ENCODE measurements around the gene C2orf69. TPM values are rescaled to one million over a fixed set of nuclear protein-coding genes. Genes with fewer than 3 reads are reported as not detected.

C2orf69 gene
- total and polyA plus RNA-seq, 2 of the 13 experiments (the other 11 are each of a cell fraction or from before 2014, with no cell fraction given) = 4.8 to 19.3 TPM

- Histone ChIP-seq H3K27ac (ENCODE audit: extremely low read length, insufficient read depth, low read length) (no peak overlapping the region), H3K79me2 (ENCODE audit: insufficient read depth, low read length) (no peaks in the 10 kb centered on the region), H3K4me3 (replicated peaks in 1 of 3; ENCODE audit: insufficient read depth in 1 of 3, low read depth in 2 of 3, low read length in 3 of 3) (no peak overlapping the region), H2AFZ (ENCODE audit: low read length) (no peak overlapping the region), H3K36me3 (replicated peaks in 1 of 2; ENCODE audit: control insufficient read depth in 1 of 2, insufficient read depth in 2 of 2, low read length in 2 of 2) (peaks cover 6 to 42% of the 10 kb centered on the region in 2 experiments), H3K4me1 (ENCODE audit: insufficient read depth, low read length) (no peaks in the 10 kb centered on the region), H3K27me3 (ENCODE audit: control insufficient read depth in 1 of 2, insufficient read depth in 2 of 2, low read length in 2 of 2) (no peaks in the 10 kb centered on the region), H3K9me3 (ENCODE audit: low read length) (no peaks in the 10 kb centered on the region), H4K20me1 (ENCODE audit: insufficient read depth, low read length) (no peaks in the 10 kb centered on the region), H3K9ac (ENCODE audit: insufficient read depth, low read depth, low read length) (no peak overlapping the region), H3K4me2 (ENCODE audit: low read depth, low read length) (no peak overlapping the region)
- ATAC-seq (no peak), FAIRE-seq (no peak), DNase-seq (ENCODE audit: low spot score) (no peak)
- intact Hi-C loops (cut with micrococcal nuclease; ENCODE audit: unreplicated experiment) (no loop called here), in situ Hi-C loops (cut with HindIII; ENCODE audit: extremely low pct_ligation_motif_present, low pct_unique_long_range_greater_than_20kb) (no loop called here)
- 83% methylated on average over 3 of the region's 3 CpGs for WGBS (ENCODE audit: low lambda C conversion rate)
- ChIA-PET CTCF (ENCODE audit: low intra/inter-chr PET ratio, low total read pairs) (no interaction called here), POLR2A (no interaction called here)
- TF ChIP-seq JDP2 (CRISPR knock-in tag; IDR thresholded peaks at IDR 0.05; ENCODE audit: borderline replicate concordance) (no peak), HNRNPK (IDR thresholded peaks at IDR 0.05; ENCODE audit: low read depth, low read length, poor library complexity, severe bottlenecking) (no peak), ZNF678 (CRISPR knock-in tag; IDR thresholded peaks at IDR 0.05) (no peak), NR2F1 (CRISPR knock-in tag; IDR thresholded peaks at IDR 0.05) (peak in 1 of 2 experiments; percentile 44; a peak in 1 of 4 replicates), PRMT3 (CRISPR knock-in tag; IDR thresholded peaks at IDR 0.05; ENCODE audit: borderline replicate concordance, low read depth) (no peak), RCOR2 (CRISPR knock-in tag; IDR thresholded peaks at IDR 0.05) (no peak), ZNF709 (CRISPR knock-in tag; IDR thresholded peaks at IDR 0.05) (no peak), FLYWCH1 (CRISPR knock-in tag; IDR thresholded peaks at IDR 0.05) (no peak), PBX2 (CRISPR knock-in tag; IDR thresholded peaks at IDR 0.05) (no peak), RBFOX2 (IDR thresholded peaks at IDR 0.05; ENCODE audit: low read depth, low read length) (0 out of 2 replicates have a peak, but pooled peaks have one; percentile 19)
- TF ChIP-seq, protein P1, sequence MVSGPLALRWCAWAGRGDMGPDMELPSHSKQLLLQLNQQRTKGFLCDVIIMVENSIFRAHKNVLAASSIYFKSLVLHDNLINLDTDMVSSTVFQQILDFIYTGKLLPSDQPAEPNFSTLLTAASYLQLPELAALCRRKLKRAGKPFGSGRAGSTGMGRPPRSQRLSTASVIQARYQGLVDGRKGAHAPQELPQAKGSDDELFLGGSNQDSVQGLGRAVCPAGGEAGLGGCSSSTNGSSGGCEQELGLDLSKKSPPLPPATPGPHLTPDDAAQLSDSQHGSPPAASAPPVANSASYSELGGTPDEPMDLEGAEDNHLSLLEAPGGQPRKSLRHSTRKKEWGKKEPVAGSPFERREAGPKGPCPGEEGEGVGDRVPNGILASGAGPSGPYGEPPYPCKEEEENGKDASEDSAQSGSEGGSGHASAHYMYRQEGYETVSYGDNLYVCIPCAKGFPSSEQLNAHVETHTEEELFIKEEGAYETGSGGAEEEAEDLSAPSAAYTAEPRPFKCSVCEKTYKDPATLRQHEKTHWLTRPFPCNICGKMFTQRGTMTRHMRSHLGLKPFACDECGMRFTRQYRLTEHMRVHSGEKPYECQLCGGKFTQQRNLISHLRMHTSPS (CRISPR knock-in tag; IDR thresholded peaks at IDR 0.05; ENCODE audit: low read depth) = no peak
- no TSS peak for BruUV-seq (replicated peaks)
Observed at GRCh38 chr2:199933466-199933865, 22.4 kb downstream of the C2orf69 start.

Data from HepG2 (cell line).